Stomach smooth muscle (tissue), 2 donors: ENCODE results near the gene ABCA7.

Experiments
- H3K27ac ChIP-seq: one replicate; pipeline ENCODE4 v1.7.0; 2013; ENCODE audit warnings: mild to moderate bottlenecking, low read length, inconsistent platforms
- H3K27me3 ChIP-seq, 2 donors: one replicate each; pipeline ENCODE4 v1.7.0; 2013; ENCODE audit warnings: low read length in 2 of 2; ENCODE audit not compliant: insufficient read depth in 2 of 2, control insufficient read depth in 1 of 2
- H3K36me3 ChIP-seq, 2 donors: one replicate each; pipeline ENCODE4 v1.7.0; 2013; ENCODE audit warnings: low read length in 2 of 2; ENCODE audit not compliant: control insufficient read depth in 2 of 2, insufficient read depth in 2 of 2
- H3K4me1 ChIP-seq: one replicate; pipeline ENCODE4 v1.7.0; 2013; ENCODE audit warnings: low read length; ENCODE audit not compliant: control insufficient read depth, insufficient read depth
- H3K4me3 ChIP-seq, 2 donors: one replicate each; pipeline ENCODE4 v1.7.0; 2013; ENCODE audit warnings: low read length in 2 of 2
- H3K9ac ChIP-seq, 2 donors: one replicate each; pipeline ENCODE4 v1.7.0; 2013; ENCODE audit warnings: low read length in 2 of 2, mild to moderate bottlenecking in 1 of 2
- H3K9me3 ChIP-seq, 2 donors: one replicate each; pipeline ENCODE4 v1.7.0; 2013; ENCODE audit warnings: low read length in 2 of 2; ENCODE audit not compliant: control insufficient read depth in 2 of 2
- donor health status: healthy.
- donor health status: Pancreatic carcinoma.

Gene ABCA7

DNA sequence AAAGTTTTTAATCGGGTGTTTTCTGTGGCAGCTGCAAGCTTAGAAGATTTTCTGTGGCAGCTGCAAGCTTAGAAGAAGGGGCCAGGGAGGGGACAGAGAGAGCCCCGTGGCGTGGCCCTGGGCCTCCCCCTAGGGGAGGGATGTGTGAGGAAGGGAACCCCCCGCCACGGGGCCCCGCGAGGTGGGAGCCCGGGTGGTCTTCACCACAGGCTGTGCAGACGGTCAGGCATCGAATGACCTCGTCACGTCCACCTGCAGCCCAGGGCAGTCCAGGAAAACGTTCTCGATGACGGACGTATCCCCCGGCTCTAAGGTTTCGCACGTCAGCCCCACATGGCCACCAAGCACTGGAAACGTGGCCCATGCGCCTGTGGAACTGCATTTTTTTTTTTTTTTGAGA is 46.7 kb downstream of the ABCA7 start:
- H3K36me3 ChIP-seq = peaks cover 1 to 11% of the 10 kb centered on the region in 2 donors
- H3K27me3 ChIP-seq = no peaks in the 10 kb centered on the region
- H3K9me3 ChIP-seq = no peaks in the 10 kb centered on the region
- H3K27ac ChIP-seq = no peak overlapping the region
- H3K4me3 ChIP-seq = no peak overlapping the region
- H3K4me1 ChIP-seq = peaks cover 7% of the 10 kb centered on the region
- H3K9ac ChIP-seq = no peak overlapping the region

DNA sequence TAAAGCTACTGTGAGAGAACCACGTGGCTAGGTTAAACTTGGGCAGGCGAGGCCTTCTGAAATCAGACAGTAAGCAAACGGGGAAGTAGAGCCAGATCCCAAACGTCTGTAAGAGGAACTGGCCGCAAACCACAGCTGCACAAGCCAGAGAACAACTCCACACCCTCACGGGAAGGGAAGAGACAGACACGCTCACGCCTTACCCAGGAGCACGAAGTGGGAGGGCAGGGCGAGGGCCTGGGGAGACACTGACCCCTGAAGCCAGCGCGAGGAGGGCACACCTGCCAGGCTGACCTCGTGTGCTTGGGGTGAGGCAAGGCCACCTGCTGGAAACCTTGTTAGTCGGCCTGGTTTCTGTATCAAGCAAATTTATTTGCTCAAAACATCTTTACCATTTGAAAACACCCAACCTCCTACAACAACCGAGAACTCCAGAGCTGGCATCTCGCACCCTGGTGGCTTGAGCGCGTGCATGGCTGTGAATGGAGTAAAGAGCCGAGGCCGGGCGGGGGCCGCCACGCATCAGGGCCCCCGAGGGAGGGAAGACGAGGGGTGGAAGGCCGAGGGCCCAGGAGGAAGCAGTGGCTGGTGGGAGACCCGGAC is 48.0 kb downstream of the ABCA7 start:
- H3K27ac ChIP-seq = peak overlapping the region; percentile 24
- H3K36me3 ChIP-seq = peaks cover 5 to 16% of the 10 kb centered on the region in 2 donors
- H3K4me1 ChIP-seq = peaks cover 7% of the 10 kb centered on the region
- H3K27me3 ChIP-seq = no peaks in the 10 kb centered on the region
- H3K4me3 ChIP-seq = no peak overlapping the region
- H3K9ac ChIP-seq = peak overlapping the region in 1 of 2 donors; percentile 2
- no peaks in the 10 kb centered on the region for H3K9me3 ChIP-seq

DNA sequence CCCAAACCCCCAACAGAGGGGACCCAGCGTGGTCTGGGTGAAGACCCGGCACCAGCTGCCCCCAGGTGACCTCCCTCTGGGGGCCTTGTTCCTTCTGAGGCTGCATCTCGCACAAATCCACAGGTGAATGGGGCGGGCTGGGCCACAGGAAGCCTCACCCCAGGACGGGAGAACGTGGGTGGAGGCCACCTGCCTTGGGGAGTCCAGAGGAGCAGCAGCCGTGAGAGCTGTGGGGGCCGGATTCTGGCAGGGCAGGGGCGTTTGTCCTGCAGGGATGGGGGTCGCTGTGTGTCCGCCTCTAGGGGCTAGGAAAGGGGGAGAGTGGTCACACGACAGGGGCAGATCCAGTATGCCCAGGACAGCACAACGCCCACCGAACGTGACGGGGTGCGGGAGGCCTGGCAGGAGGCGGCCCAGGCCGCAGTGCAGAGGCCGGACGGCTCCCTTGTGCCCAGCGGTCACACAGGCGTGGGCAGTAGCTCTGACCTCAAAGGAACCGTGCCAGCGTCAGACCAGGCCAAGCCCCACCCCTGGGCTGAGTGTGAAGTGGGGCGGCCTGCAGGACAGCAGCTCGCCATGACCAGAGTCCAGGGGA is 48.6 kb downstream of the ABCA7 start:
- Histone ChIP-seq H3K9ac (no peak overlapping the region), H3K4me1 (peaks cover 13% of the 10 kb centered on the region), H3K4me3 (no peak overlapping the region), H3K27ac (peak overlapping the region; percentile 24), H3K36me3 (peaks cover 5 to 16% of the 10 kb centered on the region in 2 donors), H3K27me3 (no peaks in the 10 kb centered on the region), H3K9me3 (no peaks in the 10 kb centered on the region)

GRCh38 chr19:1089126-1089771 is 49.3 kb downstream of the ABCA7 start:
- Histone ChIP-seq H3K27ac (no peak overlapping the region), H3K36me3 (peaks cover 5 to 16% of the 10 kb centered on the region in 2 donors), H3K4me1 (peaks cover 20% of the 10 kb centered on the region), H3K4me3 (no peak overlapping the region), H3K9ac (no peak overlapping the region), H3K27me3 (no peaks in the 10 kb centered on the region), H3K9me3 (no peaks in the 10 kb centered on the region)

GRCh38 chr19:1089891-1090290 is 50.0 kb downstream of the ABCA7 start:
- Histone ChIP-seq H3K4me1 (peaks cover 24% of the 10 kb centered on the region), H3K27me3 (no peaks in the 10 kb centered on the region), H3K9ac (no peak overlapping the region), H3K9me3 (no peaks in the 10 kb centered on the region), H3K36me3 (peaks cover 5 to 16% of the 10 kb centered on the region in 2 donors), H3K4me3 (no peak overlapping the region), H3K27ac (no peak overlapping the region)

DNA sequence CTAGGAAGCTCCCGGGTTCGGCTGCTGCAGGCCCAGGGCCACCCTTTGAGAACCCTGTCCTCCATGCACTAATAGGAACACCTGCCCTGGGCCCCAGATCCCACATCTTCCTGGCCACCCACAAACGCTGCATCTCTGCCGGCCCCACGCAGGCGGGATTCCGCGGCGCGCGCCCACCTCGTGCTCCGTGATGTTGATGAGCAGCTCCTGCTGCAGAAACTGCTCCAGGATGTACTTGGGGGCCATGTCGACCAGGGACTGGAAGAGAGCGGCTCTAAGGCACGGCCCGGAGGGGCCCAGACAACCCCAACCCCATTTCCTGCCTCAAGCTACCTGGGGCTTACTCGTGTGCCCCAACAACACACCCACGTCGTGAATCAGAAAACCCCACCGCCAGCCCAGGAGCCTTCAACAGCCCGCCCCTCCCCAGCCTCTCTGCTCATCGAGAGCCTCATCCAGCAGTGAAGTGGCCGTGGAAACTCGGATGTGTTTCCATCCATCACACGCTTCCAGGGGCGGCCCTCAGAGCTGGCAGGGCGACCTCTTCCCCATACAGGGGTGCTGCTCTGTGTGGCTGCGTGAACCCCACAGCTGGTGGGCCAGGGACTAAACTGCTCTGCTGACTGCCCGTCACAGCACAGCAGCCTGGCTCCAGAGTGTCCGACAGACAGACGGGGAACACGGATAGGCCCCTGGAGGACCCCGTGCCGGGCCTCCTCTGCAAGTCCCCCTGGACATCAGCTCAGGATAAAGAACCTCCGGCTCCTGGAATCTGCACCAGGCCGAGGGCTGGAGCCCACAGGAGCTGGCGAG is 51.0 kb downstream of the ABCA7 start:
- H3K27me3 ChIP-seq = no peaks in the 10 kb centered on the region
- H3K9me3 ChIP-seq = no peaks in the 10 kb centered on the region
- H3K27ac ChIP-seq = no peak overlapping the region
- H3K4me3 ChIP-seq = no peak overlapping the region
- H3K4me1 ChIP-seq = peaks cover 27% of the 10 kb centered on the region
- H3K36me3 ChIP-seq = peaks cover 5 to 16% of the 10 kb centered on the region in 2 donors
- no peak overlapping the region for H3K9ac ChIP-seq

- Histone ChIP-seq H3K9me3 (no peaks in the 10 kb centered on the region), H3K27me3 (no peaks in the 10 kb centered on the region), H3K4me1 (peaks cover 26% of the 10 kb centered on the region), H3K36me3 (peaks cover 5 to 16% of the 10 kb centered on the region in 2 donors), H3K27ac (no peak overlapping the region), H3K9ac (no peak overlapping the region), H3K4me3 (no peak overlapping the region)
Observed at GRCh38 chr19:1091544-1092175, 51.8 kb downstream of the ABCA7 start.

DNA sequence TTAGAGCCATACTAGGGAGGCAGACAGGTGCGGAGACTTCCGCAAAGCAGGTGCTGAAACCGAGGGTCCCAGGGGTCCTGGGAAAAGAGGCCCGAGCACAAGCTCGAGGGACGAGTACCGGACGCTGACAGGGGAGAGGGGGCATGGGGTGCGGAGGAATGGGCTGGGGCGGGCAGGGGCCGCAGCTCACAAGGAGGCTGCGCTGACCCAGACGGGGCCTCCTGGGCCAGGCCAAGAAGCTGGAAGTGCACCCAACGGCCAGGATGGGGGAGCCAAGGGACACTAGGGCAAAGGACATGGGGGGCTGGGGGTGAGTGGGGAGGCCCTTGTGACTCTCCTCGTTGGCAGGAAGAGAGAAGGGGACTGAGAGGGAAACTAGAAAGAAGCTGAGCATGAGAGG is 53.4 kb downstream of the ABCA7 start:
- H3K9ac ChIP-seq = no peak overlapping the region
- H3K27ac ChIP-seq = no peak overlapping the region
- H3K4me1 ChIP-seq = peaks cover 26% of the 10 kb centered on the region
- peak overlapping the region in 1 of 2 donors; percentile 93 for H3K4me3 ChIP-seq
- H3K27me3 ChIP-seq = no peaks in the 10 kb centered on the region
- H3K36me3 ChIP-seq = peaks cover 5 to 12% of the 10 kb centered on the region in 2 donors
- H3K9me3 ChIP-seq = no peaks in the 10 kb centered on the region

DNA sequence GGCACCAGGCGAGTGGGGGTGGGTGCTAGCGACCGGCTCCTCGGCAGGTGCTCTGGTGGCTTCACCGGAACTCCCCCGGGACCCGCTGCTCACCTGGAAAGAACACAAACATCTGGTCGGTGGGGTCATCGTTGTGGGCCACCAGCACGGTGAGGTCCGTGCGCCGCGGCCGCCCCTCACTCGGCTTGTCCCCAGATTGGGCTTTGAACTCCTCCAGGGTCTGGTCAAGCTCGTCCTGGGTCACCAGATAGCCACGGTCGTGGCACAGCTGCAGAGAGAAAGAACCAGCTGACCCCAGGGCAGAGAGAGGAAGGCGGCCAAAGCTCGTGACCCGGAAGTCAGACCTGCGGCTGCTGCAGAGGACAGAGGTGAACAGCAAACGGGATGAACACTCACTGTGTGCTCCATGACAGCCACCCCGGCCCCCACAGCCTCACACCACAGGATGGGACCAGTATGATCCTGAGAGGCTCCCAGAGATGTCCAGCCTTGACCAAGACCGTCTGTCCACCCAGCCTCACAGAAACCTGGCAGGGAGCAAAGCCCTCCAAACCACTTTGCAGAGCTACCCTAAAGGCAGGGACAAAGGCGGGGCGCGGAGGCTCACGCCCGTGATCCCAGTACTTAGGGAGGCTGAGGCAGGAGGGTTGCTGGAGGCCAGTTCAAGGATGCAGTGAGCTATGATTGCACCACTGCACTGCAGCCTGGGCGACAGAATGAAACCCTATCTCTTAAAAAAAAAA is 54.1 kb downstream of the ABCA7 start:
- no peaks in the 10 kb centered on the region for H3K27me3 ChIP-seq
- H3K36me3 ChIP-seq = peaks cover 5 to 9% of the 10 kb centered on the region in 2 donors
- no peaks in the 10 kb centered on the region for H3K9me3 ChIP-seq
- H3K4me3 ChIP-seq = peak overlapping the region; percentile 93
- H3K27ac ChIP-seq = no peak overlapping the region
- H3K9ac ChIP-seq = peak overlapping the region; percentile 79 to 83
- peaks cover 30% of the 10 kb centered on the region for H3K4me1 ChIP-seq

- no peaks in the 10 kb centered on the region for H3K27me3 ChIP-seq
- H3K36me3 ChIP-seq = peaks cover 5 to 6% of the 10 kb centered on the region in 2 donors
- no peaks in the 10 kb centered on the region for H3K9me3 ChIP-seq
- peak overlapping the region; percentile 93 for H3K4me3 ChIP-seq
- H3K27ac ChIP-seq = no peak overlapping the region
- H3K4me1 ChIP-seq = peaks cover 33% of the 10 kb centered on the region
- H3K9ac ChIP-seq = peak overlapping the region; percentile 79 to 83
Observed at GRCh38 chr19:1094655-1094977, 54.7 kb downstream of the ABCA7 start.
